ENCODE data around the gene C13orf46. TPM values are rescaled to one million over a fixed set of nuclear protein-coding genes. Genes with fewer than 3 reads are reported as not detected.
A peak's percentile ranks its signal among the peaks of the same experiment; 100 is the strongest.

C13orf46 gene
- total RNA-seq, 1 experiment from 2014 or later: not detected

DNA sequence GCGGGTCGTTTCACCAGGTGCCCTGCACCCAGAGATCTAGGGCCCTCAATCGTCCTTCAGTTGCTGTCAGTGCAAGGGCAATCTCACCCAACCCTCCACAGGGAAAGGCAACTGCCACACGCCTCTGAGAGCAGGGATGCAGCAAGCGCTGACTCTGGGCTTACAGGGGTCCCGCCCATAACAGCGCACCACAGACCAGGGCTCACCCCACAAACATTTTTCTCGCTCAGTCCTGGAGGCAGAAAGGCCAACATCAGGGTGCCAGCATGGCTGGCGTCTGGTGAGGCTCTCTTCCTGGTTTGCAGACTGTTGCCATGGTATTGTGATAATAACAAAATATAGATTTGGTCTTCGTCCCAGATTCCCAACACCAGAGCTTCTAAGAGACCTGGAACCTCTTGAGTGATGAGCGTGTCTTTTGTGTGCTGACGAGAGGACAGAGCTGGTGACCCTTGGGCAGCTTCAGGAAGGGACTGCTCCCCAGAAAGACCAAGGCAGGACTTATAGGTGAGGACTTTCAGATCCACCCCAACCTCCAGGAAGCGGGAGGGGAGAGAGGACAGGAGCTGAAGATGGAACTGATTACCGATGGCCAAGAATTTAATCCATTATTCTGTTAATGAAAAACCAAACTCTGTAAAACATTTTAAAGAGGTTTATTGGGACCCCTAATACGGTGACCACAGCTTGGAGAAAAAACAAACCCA is 51.3 kb downstream of the C13orf46 start:
- peak; percentile 10 to 49 for DNase-seq (ENCODE audit: low read depth in 1 of 2, low spot score in 2 of 2)
- peaks cover 8% of the 10 kb centered on the region for H3K4me1 ChIP-seq (replicated peaks)
- H3K36me3 ChIP-seq: no peaks in the 10 kb centered on the region
- H3K4me3 ChIP-seq: no peak overlapping the region
- peaks cover 16% of the 10 kb centered on the region for H3K9me3 ChIP-seq (replicated peaks)
- H3K27ac ChIP-seq: no peak overlapping the region
- no peaks in the 10 kb centered on the region for H3K27me3 ChIP-seq (replicated peaks)

GRCh38 chr13:113921763-113922162 is 52.1 kb downstream of the C13orf46 start:
- H3K9me3 ChIP-seq (replicated peaks): peaks cover 14% of the 10 kb centered on the region
- no peak overlapping the region for H3K27ac ChIP-seq
- H3K36me3 ChIP-seq: no peaks in the 10 kb centered on the region
- H3K4me1 ChIP-seq (replicated peaks): no peaks in the 10 kb centered on the region; the same call in 1 of the 2 replicates
- peak in 1 of 2 experiments; percentile 37 for DNase-seq (ENCODE audit: low read depth in 1 of 2, low spot score in 2 of 2)
- no peaks in the 10 kb centered on the region for H3K27me3 ChIP-seq (replicated peaks)
- H3K4me3 ChIP-seq: no peak overlapping the region

GRCh38 chr13:113920606-113921286 is 53.1 kb downstream of the C13orf46 start:
- no peak overlapping the region for H3K27ac ChIP-seq
- no peak overlapping the region for H3K4me3 ChIP-seq
- DNase-seq (ENCODE audit: low read depth in 1 of 2, low spot score in 2 of 2): peak in 1 of 2 experiments; percentile 55
- no peaks in the 10 kb centered on the region for H3K36me3 ChIP-seq
- no peaks in the 10 kb centered on the region for H3K27me3 ChIP-seq (replicated peaks)
- H3K9me3 ChIP-seq (replicated peaks): peaks cover 13% of the 10 kb centered on the region
- no peaks in the 10 kb centered on the region for H3K4me1 ChIP-seq (replicated peaks)

- H3K36me3 ChIP-seq: no peaks in the 10 kb centered on the region
- peaks cover 4% of the 10 kb centered on the region for H3K4me1 ChIP-seq (replicated peaks)
- DNase-seq (ENCODE audit: low read depth in 1 of 2, low spot score in 2 of 2): peak in 1 of 2 experiments; percentile 55
- H3K27me3 ChIP-seq (replicated peaks): no peaks in the 10 kb centered on the region
- no peak overlapping the region for H3K4me3 ChIP-seq
- H3K27ac ChIP-seq: no peak overlapping the region
- H3K9me3 ChIP-seq (replicated peaks): peaks cover 13% of the 10 kb centered on the region
These were observed 53.9 kb downstream of the C13orf46 start for GRCh38 chr13:113919761-113920559.

GRCh38 chr13:113918981-113919701 is 54.7 kb downstream of the C13orf46 start:
- DNase-seq (ENCODE audit: low read depth in 1 of 2, low spot score in 2 of 2): peak in 1 of 2 experiments; percentile 58
- H3K27me3 ChIP-seq (replicated peaks): no peaks in the 10 kb centered on the region
- no peak overlapping the region for H3K27ac ChIP-seq
- H3K4me1 ChIP-seq (replicated peaks): peaks cover 9% of the 10 kb centered on the region
- H3K4me3 ChIP-seq: no peak overlapping the region
- H3K36me3 ChIP-seq: no peaks in the 10 kb centered on the region
- peaks cover 13% of the 10 kb centered on the region for H3K9me3 ChIP-seq (replicated peaks)

DNA sequence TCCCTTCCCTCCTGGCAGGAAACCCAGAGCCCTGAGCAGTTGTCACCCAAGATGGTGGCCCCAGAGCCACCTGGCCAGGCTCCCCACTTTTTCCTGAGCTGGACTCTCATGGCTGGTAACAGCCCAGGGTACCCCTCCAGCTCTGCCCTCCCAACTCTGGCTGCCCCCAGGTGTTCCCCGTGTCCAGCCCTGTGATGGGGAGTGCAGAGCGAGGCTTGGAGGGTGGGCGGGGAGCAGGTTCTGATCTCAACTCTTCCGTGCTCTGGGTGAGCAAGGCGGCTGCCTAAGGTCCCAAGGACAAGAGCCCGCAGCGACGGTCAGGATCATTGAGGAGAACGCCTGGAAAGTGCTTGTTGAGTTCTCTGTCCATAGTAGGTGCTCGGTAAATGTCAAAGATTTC is 55.3 kb downstream of the C13orf46 start:
- Histone ChIP-seq H3K36me3 (no peaks in the 10 kb centered on the region), H3K9me3 (replicated peaks) (peaks cover 13% of the 10 kb centered on the region)
- peak in 1 of 2 experiments; percentile 51 for DNase-seq (ENCODE audit: low read depth in 1 of 2, low spot score in 2 of 2)

GRCh38 chr13:113917594-113918371 is 56.1 kb downstream of the C13orf46 start:
- Histone ChIP-seq H3K4me1 (replicated peaks) (peaks cover 9% of the 10 kb centered on the region), H3K27ac (no peak overlapping the region), H3K9me3 (replicated peaks) (peaks cover 13% of the 10 kb centered on the region), H3K4me3 (no peak overlapping the region), H3K27me3 (replicated peaks) (no peaks in the 10 kb centered on the region), H3K36me3 (no peaks in the 10 kb centered on the region)
- peak in 1 of 2 experiments; percentile 19 for DNase-seq (ENCODE audit: low read depth in 1 of 2, low spot score in 2 of 2)

More for the DNA sequence above, 55.3 kb downstream of the C13orf46 start:
- peaks cover 9% of the 10 kb centered on the region for H3K4me1 ChIP-seq (replicated peaks)
- no peak overlapping the region for H3K27ac ChIP-seq
- no peaks in the 10 kb centered on the region for H3K27me3 ChIP-seq (replicated peaks)
- H3K4me3 ChIP-seq: no peak overlapping the region

DNA sequence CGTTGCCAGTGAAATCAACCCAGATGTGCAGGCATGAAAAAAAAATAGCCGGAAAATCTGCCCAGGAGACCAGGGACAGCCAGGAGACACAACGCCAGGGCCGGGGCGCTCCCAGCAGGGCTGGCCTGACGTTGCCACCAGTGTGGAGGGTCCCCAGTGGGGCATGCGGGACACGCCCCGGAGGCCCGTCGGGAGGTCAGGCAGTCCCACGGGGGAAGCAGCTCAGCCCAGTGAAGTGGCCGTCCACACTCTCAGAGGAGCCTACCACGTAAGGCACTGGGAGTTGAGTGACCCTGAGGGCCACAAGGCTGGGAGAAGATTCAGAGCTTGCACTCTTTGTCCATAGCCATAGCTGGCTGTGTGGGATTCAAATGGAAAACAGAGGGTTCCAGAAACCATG is 56.8 kb downstream of the C13orf46 start:
- peaks cover 10% of the 10 kb centered on the region for H3K9me3 ChIP-seq (replicated peaks)
- H3K27ac ChIP-seq: no peak overlapping the region
- no peak overlapping the region for H3K4me3 ChIP-seq
- H3K36me3 ChIP-seq: no peaks in the 10 kb centered on the region
- H3K4me1 ChIP-seq (replicated peaks): peaks cover 9% of the 10 kb centered on the region
- peak in 1 of 2 experiments; percentile 10 for DNase-seq (ENCODE audit: low read depth in 1 of 2, low spot score in 2 of 2)
- no peaks in the 10 kb centered on the region for H3K27me3 ChIP-seq (replicated peaks)

GRCh38 chr13:113916330-113916815 is 57.5 kb downstream of the C13orf46 start:
- Histone ChIP-seq H3K36me3 (no peaks in the 10 kb centered on the region), H3K4me1 (replicated peaks) (peaks cover 9% of the 10 kb centered on the region), H3K4me3 (no peak overlapping the region), H3K27ac (no peak overlapping the region), H3K9me3 (replicated peaks) (peaks cover 3% of the 10 kb centered on the region; the same call in 1 of the 2 replicates), H3K27me3 (replicated peaks) (no peaks in the 10 kb centered on the region)
- DNase-seq (ENCODE audit: low read depth in 1 of 2, low spot score in 2 of 2): no peak

GRCh38 chr13:113915786-113916329 is 58.0 kb downstream of the C13orf46 start:
- Histone ChIP-seq H3K4me3 (no peak overlapping the region), H3K36me3 (no peaks in the 10 kb centered on the region), H3K27me3 (replicated peaks) (no peaks in the 10 kb centered on the region), H3K9me3 (replicated peaks) (no peaks in the 10 kb centered on the region; the same call in 1 of the 2 replicates), H3K27ac (no peak overlapping the region), H3K4me1 (replicated peaks) (peaks cover 9% of the 10 kb centered on the region)
- DNase-seq (ENCODE audit: low read depth in 1 of 2, low spot score in 2 of 2): peak in 1 of 2 experiments; percentile 3

DNA sequence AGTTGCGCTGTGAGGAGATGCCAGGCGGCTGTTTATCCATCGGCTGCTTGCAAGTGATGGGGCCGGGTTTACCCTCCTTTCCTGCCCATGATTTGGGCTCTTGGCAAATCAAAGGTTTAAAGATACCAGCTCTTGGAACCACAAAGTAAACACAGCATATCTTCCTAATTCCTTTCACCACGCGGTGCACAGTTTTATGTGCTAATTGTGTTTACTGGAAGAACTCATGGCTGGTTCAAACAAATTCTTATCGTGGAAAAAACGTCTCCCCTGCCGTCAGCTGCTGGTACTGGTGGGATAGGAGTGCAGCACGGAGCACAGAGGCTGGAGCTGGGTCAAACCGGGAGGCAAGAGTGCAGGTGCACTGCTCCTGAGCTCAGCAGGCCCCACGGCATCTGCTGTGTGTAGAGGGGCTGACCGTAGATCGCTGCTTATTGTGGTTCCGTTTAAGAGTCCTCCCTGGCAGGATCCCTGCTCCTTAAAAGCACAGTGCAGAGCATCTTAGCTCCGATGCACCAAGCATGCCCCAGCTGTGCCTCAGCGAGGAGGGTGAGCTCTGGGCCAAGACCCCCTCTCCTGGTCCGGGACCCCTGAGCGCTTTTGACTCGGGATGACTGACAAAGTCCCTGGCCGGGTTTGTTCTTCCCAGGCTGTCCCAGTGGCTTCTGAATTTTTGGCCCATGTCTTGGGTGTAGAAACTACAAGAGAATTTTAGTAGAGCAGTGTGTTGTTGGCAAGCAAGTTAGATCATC is 58.7 kb downstream of the C13orf46 start:
- H3K9me3 ChIP-seq (replicated peaks): no peaks in the 10 kb centered on the region
- H3K4me3 ChIP-seq: no peak overlapping the region
- H3K27ac ChIP-seq: no peak overlapping the region
- peaks cover 9% of the 10 kb centered on the region for H3K4me1 ChIP-seq (replicated peaks)
- no peaks in the 10 kb centered on the region for H3K36me3 ChIP-seq
- H3K27me3 ChIP-seq (replicated peaks): no peaks in the 10 kb centered on the region
- DNase-seq (ENCODE audit: low read depth in 1 of 2, low spot score in 2 of 2): peak in 1 of 2 experiments; percentile 41
